BLaER1 treated with 17β-estradiol and CSF1 and Interleukin-3, amounts not matched to agents 10 nM and 100 nM (cell line): ENCODE measurements around the gene GMDS.
"Not testable (repeated sequence)": the region's sequence is repeated elsewhere in the genome, so short reads cannot be mapped to it uniquely, and the experiment has no call there.

Source experiments
- H3K27ac ChIP-seq, 11 experiments: shearing (Covaris generic); formaldehyde crosslinking; 2 replicates each; pipeline ENCODE4 v1.8.1; 2022
- H3K27me3 ChIP-seq, 11 experiments: shearing (Covaris generic); formaldehyde crosslinking; 2 replicates each; pipeline ENCODE4 v1.8.1; 2022
- H3K36me3 ChIP-seq, 11 experiments: shearing (Covaris generic); formaldehyde crosslinking; 2 replicates each; pipeline ENCODE4 v1.8.1; 2022
- H3K4me1 ChIP-seq, 10 experiments: shearing (Covaris generic); formaldehyde crosslinking; 2 replicates each; pipeline ENCODE4 v1.8.1; 2022
- H3K4me2 ChIP-seq, 11 experiments: shearing (Covaris generic); formaldehyde crosslinking; 2 replicates each; pipeline ENCODE4 v1.8.1; 2022
- H3K4me3 ChIP-seq, 10 experiments: shearing (Covaris generic); formaldehyde crosslinking; 2 replicates each; pipeline ENCODE4 v1.8.1; 2022
- H3K9ac ChIP-seq, 11 experiments: shearing (Covaris generic); formaldehyde crosslinking; 2 replicates each; pipeline ENCODE4 v1.8.1; 2022
- H3K9me3 ChIP-seq, 11 experiments: shearing (Covaris generic); formaldehyde crosslinking; replicated peaks in 1 of 11; 2 replicates each; pipeline ENCODE4 v1.8.1; 2022
- H4K20me1 ChIP-seq, 11 experiments: shearing (Covaris generic); formaldehyde crosslinking; 2 replicates each; pipeline ENCODE4 v1.8.1; 2022
- Cebpa-rat ChIP-seq, 11 experiments: shearing (Covaris generic); IDR thresholded peaks; 2 replicates each; pipeline ENCODE4 v1.8.1; 2022

GMDS gene

GRCh38 chr6:1848752-1849151, 396.7 kb downstream of the GMDS start:
- H3K27me3 ChIP-seq, result no peaks in the 10 kb centered on the region
- no peaks in the 10 kb centered on the region for H3K4me1 ChIP-seq
- H3K9me3 ChIP-seq, result peaks cover 15 to 28% (median 20%) of the 10 kb centered on the region in 11 experiments
- H3K9ac ChIP-seq, result no peak overlapping the region
- H3K4me2 ChIP-seq, result no peak overlapping the region
- H3K4me3 ChIP-seq, result no peak overlapping the region
- H3K36me3 ChIP-seq, result peaks cover 0 to 7% (median 0%) of the 10 kb centered on the region in 11 experiments; a peak in 5 of 22 replicates
- no peaks in the 10 kb centered on the region for H4K20me1 ChIP-seq
- TF ChIP-seq Cebpa-rat (IDR thresholded peaks at IDR 0.05), result no peak
- H3K27ac ChIP-seq, result no peak overlapping the region

GRCh38 chr6:1846611-1847010, 398.8 kb downstream of the GMDS start:
- no peak overlapping the region for H3K4me3 ChIP-seq
- H3K4me1 ChIP-seq, result no peaks in the 10 kb centered on the region
- no peak overlapping the region for H3K9ac ChIP-seq
- no peak overlapping the region for H3K4me2 ChIP-seq
- H3K27ac ChIP-seq, result no peak overlapping the region
- no peaks in the 10 kb centered on the region for H4K20me1 ChIP-seq
- peaks cover 15 to 28% (median 20%) of the 10 kb centered on the region in 11 experiments for H3K9me3 ChIP-seq
- no peak for TF ChIP-seq Cebpa-rat (IDR thresholded peaks at IDR 0.05)
- H3K27me3 ChIP-seq, result no peaks in the 10 kb centered on the region
- H3K36me3 ChIP-seq, result peaks cover 0 to 7% (median 0%) of the 10 kb centered on the region in 11 experiments; a peak in 5 of 22 replicates

GRCh38 chr6:1845543-1845942, 399.9 kb downstream of the GMDS start:
- not testable (repeated sequence) for H3K9ac ChIP-seq, H3K4me3 ChIP-seq, H3K27ac ChIP-seq, H3K4me2 ChIP-seq, H3K36me3 ChIP-seq, H3K4me1 ChIP-seq, H3K27me3 ChIP-seq, H4K20me1 ChIP-seq
- peaks cover 15 to 28% (median 20%) of the 10 kb centered on the region in 11 experiments for H3K9me3 ChIP-seq

- Histone ChIP-seq H3K9ac (no peak overlapping the region), H3K27me3 (no peaks in the 10 kb centered on the region), H3K4me3 (no peak overlapping the region), H3K27ac (no peak overlapping the region), H4K20me1 (no peaks in the 10 kb centered on the region), H3K4me1 (no peaks in the 10 kb centered on the region), H3K9me3 (peaks cover 15 to 27% (median 20%) of the 10 kb centered on the region in 11 experiments), H3K36me3 (peaks cover 0 to 7% (median 0%) of the 10 kb centered on the region in 11 experiments; a peak in 5 of 22 replicates), H3K4me2 (no peak overlapping the region)
- no peak for TF ChIP-seq Cebpa-rat (IDR thresholded peaks at IDR 0.05)
Measured at GRCh38 chr6:1842334-1842733, 403.1 kb downstream of the GMDS start.

- TF ChIP-seq Cebpa-rat (IDR thresholded peaks at IDR 0.05), result no peak
Measured at GRCh38 chr6:1841136-1841535, 404.3 kb downstream of the GMDS start.

GRCh38 chr6:1840491-1841121, 404.8 kb downstream of the GMDS start:
- no peak overlapping the region for H3K27ac ChIP-seq
- peaks cover 5 to 10% (median 7%) of the 10 kb centered on the region in 11 experiments for H3K9me3 ChIP-seq
- H3K4me3 ChIP-seq, result no peak overlapping the region
- H3K9ac ChIP-seq, result no peak overlapping the region
- H3K4me1 ChIP-seq, result no peaks in the 10 kb centered on the region
- TF ChIP-seq Cebpa-rat (IDR thresholded peaks at IDR 0.05), result no peak
- H4K20me1 ChIP-seq, result no peaks in the 10 kb centered on the region
- no peaks in the 10 kb centered on the region for H3K27me3 ChIP-seq
- no peak overlapping the region for H3K4me2 ChIP-seq
- H3K36me3 ChIP-seq, result peaks cover 0 to 3% (median 0%) of the 10 kb centered on the region in 11 experiments; a peak in 3 of 22 replicates

More at GRCh38 chr6:1841136-1841535, 404.3 kb downstream of the GMDS start:
- peaks cover 0 to 7% (median 0%) of the 10 kb centered on the region in 11 experiments; a peak in 4 of 22 replicates for H3K36me3 ChIP-seq
- H3K4me1 ChIP-seq, result no peaks in the 10 kb centered on the region
- H4K20me1 ChIP-seq, result no peaks in the 10 kb centered on the region
- peaks cover 10 to 16% (median 13%) of the 10 kb centered on the region in 11 experiments for H3K9me3 ChIP-seq
- no peak overlapping the region for H3K9ac ChIP-seq
- H3K4me3 ChIP-seq, result no peak overlapping the region
- no peaks in the 10 kb centered on the region for H3K27me3 ChIP-seq
- H3K27ac ChIP-seq, result no peak overlapping the region
- no peak overlapping the region for H3K4me2 ChIP-seq

GRCh38 chr6:1839361-1839760, 406.0 kb downstream of the GMDS start:
- H3K27ac ChIP-seq, result no peak overlapping the region
- no peaks in the 10 kb centered on the region for H3K36me3 ChIP-seq
- H3K4me1 ChIP-seq, result no peaks in the 10 kb centered on the region
- no peaks in the 10 kb centered on the region for H3K9me3 ChIP-seq
- H3K4me3 ChIP-seq, result no peak overlapping the region
- no peaks in the 10 kb centered on the region for H3K27me3 ChIP-seq
- H4K20me1 ChIP-seq, result no peaks in the 10 kb centered on the region
- H3K9ac ChIP-seq, result no peak overlapping the region
- no peak overlapping the region for H3K4me2 ChIP-seq
- TF ChIP-seq Cebpa-rat (IDR thresholded peaks at IDR 0.05), result no peak

- Histone ChIP-seq H3K4me2 (no peak overlapping the region), H3K9ac (no peak overlapping the region), H3K27me3 (no peaks in the 10 kb centered on the region), H3K27ac (no peak overlapping the region), H3K4me1 (no peaks in the 10 kb centered on the region), H3K9me3 (no peaks in the 10 kb centered on the region), H3K4me3 (no peak overlapping the region), H3K36me3 (no peaks in the 10 kb centered on the region), H4K20me1 (no peaks in the 10 kb centered on the region)
- TF ChIP-seq Cebpa-rat (IDR thresholded peaks at IDR 0.05), result no peak
Measured at GRCh38 chr6:1838604-1839213, 406.7 kb downstream of the GMDS start.

- H3K4me1 ChIP-seq, result peaks cover 0 to 5% (median 4%) of the 10 kb centered on the region in 10 experiments; a peak in 13 of 20 replicates
- no peaks in the 10 kb centered on the region for H3K27me3 ChIP-seq
- no peak overlapping the region for H3K4me2 ChIP-seq
Measured at GRCh38 chr6:1837826-1838225, 407.6 kb downstream of the GMDS start.

GRCh38 chr6:1836690-1837089, 408.7 kb downstream of the GMDS start:
- H3K4me2 ChIP-seq, result no peak overlapping the region
- no peaks in the 10 kb centered on the region for H3K9me3 ChIP-seq
- TF ChIP-seq Cebpa-rat (IDR thresholded peaks at IDR 0.05), result no peak
- H3K27ac ChIP-seq, result no peak overlapping the region
- peaks cover 0 to 13% (median 9%) of the 10 kb centered on the region in 10 experiments; a peak in 13 of 20 replicates for H3K4me1 ChIP-seq
- H3K9ac ChIP-seq, result no peak overlapping the region
- no peaks in the 10 kb centered on the region for H3K27me3 ChIP-seq
- no peak overlapping the region for H3K4me3 ChIP-seq
- no peaks in the 10 kb centered on the region for H4K20me1 ChIP-seq
- H3K36me3 ChIP-seq, result no peaks in the 10 kb centered on the region

More at GRCh38 chr6:1837826-1838225, 407.6 kb downstream of the GMDS start:
- Histone ChIP-seq H3K36me3 (no peaks in the 10 kb centered on the region), H3K4me3 (no peak overlapping the region), H3K27ac (no peak overlapping the region), H3K9me3 (no peaks in the 10 kb centered on the region), H3K9ac (no peak overlapping the region), H4K20me1 (no peaks in the 10 kb centered on the region)
- TF ChIP-seq Cebpa-rat (IDR thresholded peaks at IDR 0.05), result no peak
